ENCODE measurements around the gene GPC6. TPM values are rescaled to one million over a fixed set of nuclear protein-coding genes. Genes with fewer than 3 reads are reported as not detected.

Gene GPC6
- total RNA-seq, 1 experiment from 2014 or later, result 0.22 TPM

DNA sequence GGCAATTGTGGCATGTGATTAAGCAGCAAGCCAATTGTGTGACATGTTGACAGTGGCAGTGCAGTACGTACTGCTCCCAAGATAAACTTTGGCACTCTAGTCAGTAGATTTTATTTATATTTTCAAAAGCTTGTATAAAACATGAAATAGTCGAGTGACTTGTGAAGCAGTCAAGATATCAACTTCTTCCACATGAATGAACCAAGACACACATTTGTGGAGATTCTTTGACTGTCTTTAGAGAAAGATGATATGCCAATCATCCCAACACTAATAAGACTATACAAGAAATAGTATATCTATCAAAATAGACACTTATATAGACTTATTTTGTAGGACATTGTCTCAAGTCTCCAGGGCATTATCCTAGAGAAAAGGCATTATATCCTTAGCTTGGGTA, 714.8 kb downstream of the GPC6 start:
- ChIA-PET CTCF (no interaction called here), RAD21 (ENCODE audit: low non-redundant PET in 1 of 2, low total read pairs in 2 of 2, uncharacterized antibody in 2 of 2, unreplicated experiment in 2 of 2) (no interaction called here), POLR2A (no interaction called here)
- Histone ChIP-seq H3K27me3 (ENCODE audit: insufficient read depth, low read length) (no peaks in the 10 kb centered on the region), H3K4me2 (ENCODE audit: low read length) (no peak overlapping the region), H3K36me3 (ENCODE audit: control insufficient read depth in 1 of 2, insufficient read depth in 2 of 2, low read length in 2 of 2) (no peaks in the 10 kb centered on the region), H4K20me1 (ENCODE audit: insufficient read depth) (no peaks in the 10 kb centered on the region), H2AFZ (ENCODE audit: low read depth, low read length, poor library complexity, severe bottlenecking) (no peak overlapping the region), H3K79me2 (ENCODE audit: insufficient read depth, low read length) (no peaks in the 10 kb centered on the region), H3K9ac (ENCODE audit: low read length) (no peak overlapping the region), H3K4me3 (replicated peaks in 1 of 2; ENCODE audit: low read depth in 1 of 2, low read length in 2 of 2) (no peak overlapping the region), H3K4me1 (ENCODE audit: control insufficient read depth in 1 of 2, insufficient read depth in 2 of 2, low read length in 2 of 2) (no peaks in the 10 kb centered on the region), H3K27ac (ENCODE audit: low read depth, low read length) (no peak overlapping the region), H3K9me3 (ENCODE audit: control insufficient read depth in 1 of 2, insufficient read depth in 1 of 2, low read depth in 1 of 2, low read length in 2 of 2) (peaks cover 5 to 22% of the 10 kb centered on the region in 2 experiments; a peak in 2 of 4 replicates), H3K9me2 (ENCODE audit: insufficient read depth) (no peaks in the 10 kb centered on the region)
- ATAC-seq (no peak), DNase-seq (ENCODE audit: low read depth, low spot score) (no peak)
- BruUV-seq (replicated peaks), result no TSS peak
- TF ChIP-seq ZFX (IDR thresholded peaks at IDR 0.05), result no peak
- no peak for TF ChIP-seq CBX3 (IDR thresholded peaks at IDR 0.05; ENCODE audit: low read depth)
- TF ChIP-seq SP1 (IDR thresholded peaks at IDR 0.05; ENCODE audit: low read depth), result no peak
- no peak for TF ChIP-seq RAD21 (IDR thresholded peaks at IDR 0.05; ENCODE audit: low read depth)
- TF ChIP-seq EZH2 (IDR thresholded peaks at IDR 0.05), result no peak
- TF ChIP-seq ELF1 (IDR thresholded peaks at IDR 0.05; ENCODE audit: borderline replicate concordance, low read depth), result no peak
- TF ChIP-seq FOSL1 (IDR thresholded peaks at IDR 0.05; ENCODE audit: low read depth), result no peak
- TF ChIP-seq, protein P1, sequence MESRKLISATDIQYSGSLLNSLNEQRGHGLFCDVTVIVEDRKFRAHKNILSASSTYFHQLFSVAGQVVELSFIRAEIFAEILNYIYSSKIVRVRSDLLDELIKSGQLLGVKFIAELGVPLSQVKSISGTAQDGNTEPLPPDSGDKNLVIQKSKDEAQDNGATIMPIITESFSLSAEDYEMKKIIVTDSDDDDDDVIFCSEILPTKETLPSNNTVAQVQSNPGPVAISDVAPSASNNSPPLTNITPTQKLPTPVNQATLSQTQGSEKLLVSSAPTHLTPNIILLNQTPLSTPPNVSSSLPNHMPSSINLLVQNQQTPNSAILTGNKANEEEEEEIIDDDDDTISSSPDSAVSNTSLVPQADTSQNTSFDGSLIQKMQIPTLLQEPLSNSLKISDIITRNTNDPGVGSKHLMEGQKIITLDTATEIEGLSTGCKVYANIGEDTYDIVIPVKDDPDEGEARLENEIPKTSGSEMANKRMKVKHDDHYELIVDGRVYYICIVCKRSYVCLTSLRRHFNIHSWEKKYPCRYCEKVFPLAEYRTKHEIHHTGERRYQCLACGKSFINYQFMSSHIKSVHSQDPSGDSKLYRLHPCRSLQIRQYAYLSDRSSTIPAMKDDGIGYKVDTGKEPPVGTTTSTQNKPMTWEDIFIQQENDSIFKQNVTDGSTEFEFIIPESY (IDR thresholded peaks at IDR 0.05; ENCODE audit: extremely low read depth, insufficient replicate concordance, low read length), result no peak
- TF ChIP-seq POLR2AphosphoS5 (IDR thresholded peaks at IDR 0.05; ENCODE audit: low read depth, low read length), result no peak
- TF ChIP-seq POLR2A (IDR thresholded peaks at IDR 0.05; ENCODE audit: borderline replicate concordance, extremely low read depth, insufficient read depth, insufficient read length), result no peak
- TF ChIP-seq JUND (IDR thresholded peaks at IDR 0.05), result no peak
- no peak for TF ChIP-seq SIN3A (IDR thresholded peaks at IDR 0.05; ENCODE audit: low read depth)
- no peak for TF ChIP-seq EGR1 (IDR thresholded peaks at IDR 0.05; ENCODE audit: low read depth)
- TF ChIP-seq, protein P2, sequence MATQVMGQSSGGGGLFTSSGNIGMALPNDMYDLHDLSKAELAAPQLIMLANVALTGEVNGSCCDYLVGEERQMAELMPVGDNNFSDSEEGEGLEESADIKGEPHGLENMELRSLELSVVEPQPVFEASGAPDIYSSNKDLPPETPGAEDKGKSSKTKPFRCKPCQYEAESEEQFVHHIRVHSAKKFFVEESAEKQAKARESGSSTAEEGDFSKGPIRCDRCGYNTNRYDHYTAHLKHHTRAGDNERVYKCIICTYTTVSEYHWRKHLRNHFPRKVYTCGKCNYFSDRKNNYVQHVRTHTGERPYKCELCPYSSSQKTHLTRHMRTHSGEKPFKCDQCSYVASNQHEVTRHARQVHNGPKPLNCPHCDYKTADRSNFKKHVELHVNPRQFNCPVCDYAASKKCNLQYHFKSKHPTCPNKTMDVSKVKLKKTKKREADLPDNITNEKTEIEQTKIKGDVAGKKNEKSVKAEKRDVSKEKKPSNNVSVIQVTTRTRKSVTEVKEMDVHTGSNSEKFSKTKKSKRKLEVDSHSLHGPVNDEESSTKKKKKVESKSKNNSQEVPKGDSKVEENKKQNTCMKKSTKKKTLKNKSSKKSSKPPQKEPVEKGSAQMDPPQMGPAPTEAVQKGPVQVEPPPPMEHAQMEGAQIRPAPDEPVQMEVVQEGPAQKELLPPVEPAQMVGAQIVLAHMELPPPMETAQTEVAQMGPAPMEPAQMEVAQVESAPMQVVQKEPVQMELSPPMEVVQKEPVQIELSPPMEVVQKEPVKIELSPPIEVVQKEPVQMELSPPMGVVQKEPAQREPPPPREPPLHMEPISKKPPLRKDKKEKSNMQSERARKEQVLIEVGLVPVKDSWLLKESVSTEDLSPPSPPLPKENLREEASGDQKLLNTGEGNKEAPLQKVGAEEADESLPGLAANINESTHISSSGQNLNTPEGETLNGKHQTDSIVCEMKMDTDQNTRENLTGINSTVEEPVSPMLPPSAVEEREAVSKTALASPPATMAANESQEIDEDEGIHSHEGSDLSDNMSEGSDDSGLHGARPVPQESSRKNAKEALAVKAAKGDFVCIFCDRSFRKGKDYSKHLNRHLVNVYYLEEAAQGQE (IDR thresholded peaks at IDR 0.05; ENCODE audit: low read depth), result no peak
- TF ChIP-seq, protein P3, sequence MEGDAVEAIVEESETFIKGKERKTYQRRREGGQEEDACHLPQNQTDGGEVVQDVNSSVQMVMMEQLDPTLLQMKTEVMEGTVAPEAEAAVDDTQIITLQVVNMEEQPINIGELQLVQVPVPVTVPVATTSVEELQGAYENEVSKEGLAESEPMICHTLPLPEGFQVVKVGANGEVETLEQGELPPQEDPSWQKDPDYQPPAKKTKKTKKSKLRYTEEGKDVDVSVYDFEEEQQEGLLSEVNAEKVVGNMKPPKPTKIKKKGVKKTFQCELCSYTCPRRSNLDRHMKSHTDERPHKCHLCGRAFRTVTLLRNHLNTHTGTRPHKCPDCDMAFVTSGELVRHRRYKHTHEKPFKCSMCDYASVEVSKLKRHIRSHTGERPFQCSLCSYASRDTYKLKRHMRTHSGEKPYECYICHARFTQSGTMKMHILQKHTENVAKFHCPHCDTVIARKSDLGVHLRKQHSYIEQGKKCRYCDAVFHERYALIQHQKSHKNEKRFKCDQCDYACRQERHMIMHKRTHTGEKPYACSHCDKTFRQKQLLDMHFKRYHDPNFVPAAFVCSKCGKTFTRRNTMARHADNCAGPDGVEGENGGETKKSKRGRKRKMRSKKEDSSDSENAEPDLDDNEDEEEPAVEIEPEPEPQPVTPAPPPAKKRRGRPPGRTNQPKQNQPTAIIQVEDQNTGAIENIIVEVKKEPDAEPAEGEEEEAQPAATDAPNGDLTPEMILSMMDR (IDR thresholded peaks at IDR 0.05 in 2 of 3, conservative IDR thresholded peaks at IDR 0.05 in 1 of 3; ENCODE audit: borderline replicate concordance in 1 of 3, insufficient read depth in 1 of 3, low read depth in 2 of 3, low read length in 2 of 3), result no peak
- TF ChIP-seq, protein P4, sequence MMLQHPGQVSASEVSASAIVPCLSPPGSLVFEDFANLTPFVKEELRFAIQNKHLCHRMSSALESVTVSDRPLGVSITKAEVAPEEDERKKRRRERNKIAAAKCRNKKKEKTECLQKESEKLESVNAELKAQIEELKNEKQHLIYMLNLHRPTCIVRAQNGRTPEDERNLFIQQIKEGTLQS (IDR thresholded peaks at IDR 0.05), result no peak
- intact Hi-C loops (cut with micrococcal nuclease), result no loop called here
